H9 (cell line): ENCODE data around the gene GPR37L1. TPM values are rescaled to one million over a fixed set of nuclear protein-coding genes. Genes with fewer than 3 reads are reported as not detected.

Experiments used
- DNase-seq: peaks from one replicate; pipeline ENCODE4 v3.0.0-alpha.2; 2017
- H2AFZ ChIP-seq: one replicate; pipeline ENCODE4 v1.6.1; 2013; ENCODE audit warnings: mild to moderate bottlenecking, low read length, control low read depth, moderate library complexity
- H2AK5ac ChIP-seq: 2 replicates; pipeline ENCODE4 v1.6.1; 2013; ENCODE audit warnings: low read length, control low read depth, mixed read lengths; ENCODE audit not compliant: insufficient read length
- H2BK120ac ChIP-seq: one replicate; pipeline ENCODE4 v1.6.1; 2013; ENCODE audit warnings: low read depth, mild to moderate bottlenecking, low read length, control low read depth, inconsistent platforms; ENCODE audit not compliant: poor library complexity, severe bottlenecking
- H2BK12ac ChIP-seq: 2 replicates; pipeline ENCODE4 v1.6.1; 2013; ENCODE audit warnings: low read length, control low read depth, mixed read lengths, low read depth; ENCODE audit not compliant: insufficient read length
- H2BK15ac ChIP-seq: 2 replicates; pipeline ENCODE4 v1.6.1; 2013; ENCODE audit warnings: low read depth, low read length, control low read depth
- H2BK20ac ChIP-seq: one replicate; pipeline ENCODE4 v1.6.1; 2013; ENCODE audit warnings: low read depth, mild to moderate bottlenecking, low read length, control low read depth, inconsistent platforms; ENCODE audit not compliant: poor library complexity, severe bottlenecking
- H2BK5ac ChIP-seq: 2 replicates; pipeline ENCODE4 v1.6.1; 2013; ENCODE audit warnings: low read length, control low read depth, mixed read lengths; ENCODE audit not compliant: insufficient read length
- H3K14ac ChIP-seq: 2 replicates; pipeline ENCODE4 v1.6.1; 2013; ENCODE audit warnings: low read length, control low read depth; ENCODE audit not compliant: insufficient read depth
- H3K18ac ChIP-seq: 2 replicates; pipeline ENCODE4 v1.6.1; 2013; ENCODE audit warnings: low read depth, mild to moderate bottlenecking, mixed read lengths, low read length, control low read depth; ENCODE audit not compliant: insufficient read length
- H3K23ac ChIP-seq: 2 replicates; pipeline ENCODE4 v1.6.1; 2013; ENCODE audit warnings: low read length, control low read depth, mixed read lengths, low read depth; ENCODE audit not compliant: insufficient read length
- H3K23me2 ChIP-seq: 2 replicates; pipeline ENCODE4 v1.6.1; 2013; ENCODE audit warnings: low read depth, mild to moderate bottlenecking, mixed read lengths, low read length, control low read depth; ENCODE audit not compliant: insufficient read length, poor library complexity, severe bottlenecking
- H3K27ac ChIP-seq: 2 replicates; pipeline ENCODE4 v1.5.1; 2013; ENCODE audit warnings: low read length, control low read depth, mixed read lengths, low read depth; ENCODE audit not compliant: insufficient read length
- H3K27me3 ChIP-seq: 2 replicates; pipeline ENCODE4 v1.6.1; 2013; ENCODE audit warnings: low read length, control low read depth, inconsistent platforms; ENCODE audit not compliant: insufficient read depth
- H3K4ac ChIP-seq: 2 replicates; pipeline ENCODE4 v1.6.1; 2013; ENCODE audit warnings: low read depth, mild to moderate bottlenecking, control low read depth, inconsistent platforms, low read length, moderate library complexity
- H3K4me1 ChIP-seq: 2 replicates; pipeline ENCODE4 v1.6.1; 2013; ENCODE audit warnings: low read length, control low read depth, inconsistent platforms; ENCODE audit not compliant: insufficient read depth
- H3K4me2 ChIP-seq: 2 replicates; pipeline ENCODE4 v1.6.1; 2013; ENCODE audit warnings: low read length, control low read depth, mixed read lengths; ENCODE audit not compliant: insufficient read length, insufficient read depth
- H3K56ac ChIP-seq: 2 replicates; pipeline ENCODE4 v1.6.1; 2013; ENCODE audit warnings: low read depth, mild to moderate bottlenecking, mixed read lengths, low read length, control low read depth; ENCODE audit not compliant: insufficient read length
- H3K79me1 ChIP-seq: 2 replicates; pipeline ENCODE4 v1.6.1; 2013; ENCODE audit warnings: low read depth, mild to moderate bottlenecking, moderate library complexity, low read length, control low read depth, inconsistent platforms; ENCODE audit not compliant: insufficient read depth, poor library complexity, severe bottlenecking
- H3K79me2 ChIP-seq: 2 replicates; pipeline ENCODE4 v1.6.1; 2013; ENCODE audit warnings: low read length, control low read depth, inconsistent platforms; ENCODE audit not compliant: insufficient read depth
- H3K9ac ChIP-seq: 2 replicates; pipeline ENCODE4 v1.6.1; 2013; ENCODE audit warnings: low read length, control low read depth, mixed read lengths; ENCODE audit not compliant: insufficient read length; ENCODE audit errors: extremely low read depth
- H3K9me3 ChIP-seq: one replicate; pipeline ENCODE4 v1.6.1; 2013; ENCODE audit warnings: low read depth, low read length, inconsistent platforms; ENCODE audit not compliant: control insufficient read depth
- H3T11ph ChIP-seq: one replicate; pipeline ENCODE4 v1.6.1; 2013; ENCODE audit warnings: mild to moderate bottlenecking, low read length, control low read depth, inconsistent platforms
- H4K20me1 ChIP-seq: one replicate; pipeline ENCODE4 v1.6.1; 2013; ENCODE audit not compliant: control insufficient read depth, insufficient read length, insufficient read depth
- H4K5ac ChIP-seq: 2 replicates; pipeline ENCODE4 v1.6.1; 2013; ENCODE audit warnings: low read depth, mild to moderate bottlenecking, mixed read lengths, low read length, control low read depth; ENCODE audit not compliant: insufficient read length
- H4K8ac ChIP-seq: replicated peaks from 2 replicates; pipeline ENCODE4 v1.6.1; 2013; ENCODE audit warnings: low read length, control low read depth, mixed read lengths, low read depth; ENCODE audit not compliant: insufficient read length
- H4K91ac ChIP-seq: 2 replicates; pipeline ENCODE4 v1.6.1; 2013; ENCODE audit warnings: low read depth, mild to moderate bottlenecking, moderate library complexity, mixed read lengths, low read length, control low read depth; ENCODE audit not compliant: insufficient read length
- H3K27ac Mint-ChIP-seq, 3 experiments: 2 replicates in 2 of 3; 3 replicates in 1 of 3; pipeline ENCODE4 v1.8.0; 2020 to 2021; ENCODE audit warnings: mixed read lengths in 3 of 3, mild to moderate bottlenecking in 1 of 3, moderate library complexity in 1 of 3
- H3K27me3 Mint-ChIP-seq: 2 replicates; pipeline ENCODE4 v1.8.0; 2021; ENCODE audit warnings: low read depth, mild to moderate bottlenecking, moderate library complexity, mixed read lengths
- H3K36me3 Mint-ChIP-seq, 3 experiments: 2 replicates in 2 of 3; 3 replicates in 1 of 3; pipeline ENCODE4 v1.8.0; 2020 to 2021; ENCODE audit warnings: low read depth in 3 of 3, mixed read lengths in 3 of 3; ENCODE audit not compliant: insufficient read depth in 1 of 3
- H3K4me1 Mint-ChIP-seq, 2 experiments: 2 replicates each; pipeline ENCODE4 v1.8.0; 2020; ENCODE audit warnings: mixed read lengths in 2 of 2
- H3K4me3 Mint-ChIP-seq, 2 experiments: 2 replicates in 1 of 2; 3 replicates in 1 of 2; pipeline ENCODE4 v1.8.0; 2020 to 2021; ENCODE audit warnings: mild to moderate bottlenecking in 2 of 2, mixed read lengths in 2 of 2, moderate library complexity in 1 of 2
- H3K9me3 Mint-ChIP-seq, 2 experiments: 2 replicates in 1 of 2; 3 replicates in 1 of 2; pipeline ENCODE4 v1.8.0; 2020; ENCODE audit warnings: mild to moderate bottlenecking in 2 of 2, mixed read lengths in 2 of 2, moderate library complexity in 1 of 2
- CTCF ChIP-seq: fragments of 200-600 bp; sonication (generic); conservative IDR thresholded peaks from 3 replicates; pipeline ENCODE4 v1.8.0; 2021; ENCODE audit warnings: antibody characterized with exemption, mild to moderate bottlenecking
- WGBS: extraction: QIAGEN DNeasy Blood & Tissue Kit; methylation state at CpG from one replicate; pipeline ENCODE4 v1.1.7; 2013; ENCODE audit warnings: missing lambda C conversion rate, low lambda C conversion rate, mixed read lengths; ENCODE audit not compliant: insufficient read length; ENCODE audit errors: extremely low coverage; 5-methylcytosine and 5-hydroxymethylcytosine counted together
- total RNA-seq: library from RNA; stranded (reverse); gene quantifications from 2 replicates; pipeline ENCODE4 v1.2.1, GENCODE V29; 2021

Gene GPR37L1
- total RNA-seq, 1 experiment from 2014 or later: 0.11 TPM

GRCh38 chr1:202173993-202174392 is 51.3 kb downstream of the GPR37L1 start:
- Histone ChIP-seq H2BK120ac (no peak overlapping the region), H3K27me3 (no peaks in the 10 kb centered on the region), H4K91ac (no peak overlapping the region), H3K14ac (no peak overlapping the region), H3K9ac (no peak overlapping the region), H3K23me2 (no peaks in the 10 kb centered on the region), H3K56ac (no peak overlapping the region), H2BK12ac (no peak overlapping the region), H3K27ac (no peak overlapping the region), H2BK20ac (no peak overlapping the region), H3K4ac (no peak overlapping the region), H4K8ac (no peak overlapping the region), H3T11ph (no peak overlapping the region), H3K79me2 (no peaks in the 10 kb centered on the region), H3K4me2 (no peak overlapping the region), H2BK15ac (no peak overlapping the region), H3K79me1 (no peaks in the 10 kb centered on the region), H3K9me3 (no peaks in the 10 kb centered on the region), H2AFZ (no peak overlapping the region), H3K23ac (no peak overlapping the region), H2AK5ac (no peak overlapping the region), H2BK5ac (no peak overlapping the region), H3K18ac (no peak overlapping the region), H3K4me1 (no peaks in the 10 kb centered on the region), H4K5ac (no peak overlapping the region), H4K20me1 (no peaks in the 10 kb centered on the region)
- Mint-ChIP-seq H3K4me1 (no peaks in the 10 kb centered on the region), H3K27ac (0 out of 7 replicates have a peak overlapping the region, but pooled peaks of 1 of the 3 experiments have one; percentile 39), H3K27me3 (peaks cover 2% of the 10 kb centered on the region; the same call in 1 of the 2 replicates), H3K4me3 (no peak overlapping the region), H3K9me3 (no peaks in the 10 kb centered on the region), H3K36me3 (no peaks in the 10 kb centered on the region)
- TF ChIP-seq CTCF: no peak
- no CpG with 5 or more reads among the region's 7 CpGs for WGBS
- no peak for DNase-seq
